Measurements from ENCODE around the gene ADAMTS6.

The ADAMTS6 gene

DNA sequence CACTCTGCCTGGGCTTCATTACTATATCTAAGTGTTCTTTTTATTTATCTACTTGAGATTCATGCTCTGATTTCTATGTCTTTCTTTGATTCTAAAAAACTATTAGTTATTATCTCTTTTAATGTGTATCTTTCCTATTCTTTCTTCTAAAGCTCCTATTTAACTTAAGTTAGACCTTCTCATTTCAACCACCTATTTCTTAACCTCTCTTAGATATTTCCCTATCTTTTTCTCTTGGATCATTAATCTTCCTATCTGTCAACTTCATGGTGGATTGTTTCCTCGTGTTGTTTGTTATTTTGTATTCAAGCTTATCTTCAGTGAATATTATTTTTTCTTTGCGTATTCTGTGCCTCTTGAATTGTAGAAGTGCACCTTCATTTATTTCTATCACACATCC is 202.1 kb downstream of the ADAMTS6 start:
- DNase-seq (ENCODE audit: low spot score) = no peak

DNA sequence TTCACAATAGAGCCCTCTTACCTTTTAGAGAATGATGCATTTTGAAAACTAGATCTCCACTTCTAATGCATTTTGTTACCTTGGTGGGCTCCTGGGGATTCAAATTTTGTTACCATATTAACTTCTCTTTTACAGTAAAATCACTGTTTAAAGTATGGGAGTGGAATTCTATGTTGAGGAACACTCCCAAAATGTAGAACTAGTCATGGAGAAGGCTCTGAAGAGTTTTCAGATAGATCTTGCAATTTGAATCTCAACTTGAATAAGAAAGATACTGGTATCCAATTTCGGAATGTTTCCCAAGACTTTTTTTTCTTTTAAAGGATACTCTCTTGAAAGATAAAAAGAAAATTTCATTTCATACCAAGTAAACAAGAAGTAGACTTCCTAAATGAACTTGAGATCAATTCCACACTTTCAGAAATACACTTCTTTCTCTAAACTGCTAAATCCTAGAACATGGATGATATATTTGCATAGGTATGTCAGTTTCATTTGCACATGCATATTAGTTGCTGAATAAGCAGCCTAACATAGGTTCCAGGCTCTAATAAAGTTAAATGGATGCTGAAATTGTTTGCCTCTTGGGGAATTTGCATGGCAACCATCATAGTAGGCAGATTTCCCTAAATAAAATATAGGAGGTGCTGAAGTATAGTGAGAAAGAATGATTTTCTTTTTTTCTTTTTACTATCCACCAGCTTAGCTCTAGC is 205.4 kb downstream of the ADAMTS6 start:
- DNase-seq (ENCODE audit: low spot score) = no peak

- DNase-seq (ENCODE audit: low spot score) = no peak
Observed at GRCh38 chr5:65271906-65272305, 209.8 kb downstream of the ADAMTS6 start.

- DNase-seq (ENCODE audit: low spot score) = no peak
Observed at GRCh38 chr5:65268525-65268924, 213.2 kb downstream of the ADAMTS6 start.

DNA sequence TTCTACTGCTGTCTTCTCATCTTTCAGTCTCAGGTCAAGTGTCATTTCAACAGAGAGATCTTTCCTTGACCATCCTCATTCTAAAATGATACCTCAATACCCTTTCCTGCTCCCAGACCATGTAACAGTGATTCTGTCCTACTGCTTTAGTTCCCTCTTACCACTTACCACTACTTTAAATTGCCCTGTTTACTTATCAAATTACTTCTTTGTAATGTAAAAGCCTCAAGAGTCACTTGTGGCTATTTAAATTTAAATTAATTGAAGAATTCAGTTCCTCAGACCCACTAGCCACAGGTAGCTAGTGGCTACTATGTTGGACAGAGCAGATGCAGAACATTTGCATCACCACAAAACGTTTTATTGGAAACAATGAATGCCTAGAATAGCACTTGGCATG is 217.3 kb downstream of the ADAMTS6 start:
- no peak for DNase-seq (ENCODE audit: low spot score)

GRCh38 chr5:65263321-65263720 is 218.4 kb downstream of the ADAMTS6 start:
- no peak for DNase-seq (ENCODE audit: low spot score)

- no peak for DNase-seq (ENCODE audit: low spot score)
Observed at GRCh38 chr5:65262649-65263059, 219.1 kb downstream of the ADAMTS6 start.

DNA sequence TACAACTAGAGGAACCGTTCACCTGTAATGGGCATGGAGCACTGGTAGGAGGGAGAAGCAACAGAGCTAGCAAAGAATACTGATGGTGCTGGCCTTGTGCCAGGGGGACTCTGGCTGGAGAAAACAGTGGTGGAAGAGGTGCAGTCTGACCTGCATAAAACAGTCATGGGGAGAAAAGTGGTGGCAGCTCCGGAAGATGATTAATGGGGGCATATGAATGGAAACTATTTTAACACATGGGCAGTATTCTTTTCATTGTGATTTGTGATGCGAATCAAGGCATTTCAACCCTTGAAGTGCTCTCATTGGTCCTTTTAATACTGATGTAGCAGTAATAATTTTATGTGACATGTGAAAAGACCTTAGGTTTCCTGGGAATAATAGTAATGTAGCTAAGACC is 219.6 kb downstream of the ADAMTS6 start:
- DNase-seq (ENCODE audit: low spot score) = no peak

DNA sequence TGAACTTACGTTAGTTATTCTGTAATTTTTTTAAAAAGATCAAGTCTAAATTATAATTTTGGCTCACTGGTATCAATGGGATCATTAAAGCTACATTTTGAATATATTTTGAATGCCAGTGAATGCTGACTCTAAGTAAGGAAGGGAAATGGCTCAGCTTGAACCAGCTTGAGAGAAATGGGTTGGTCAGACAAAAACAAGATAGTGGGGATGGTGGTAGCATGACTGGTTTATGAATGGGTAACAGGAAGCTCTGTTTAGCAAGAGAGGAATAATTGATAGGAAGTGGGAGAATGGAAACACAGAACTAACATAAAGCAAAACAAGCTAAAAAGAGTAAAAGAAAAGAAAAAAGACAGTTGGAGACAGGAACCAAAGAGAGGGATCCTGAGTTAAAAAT is 220.2 kb downstream of the ADAMTS6 start:
- no peak for DNase-seq (ENCODE audit: low spot score)

DNA sequence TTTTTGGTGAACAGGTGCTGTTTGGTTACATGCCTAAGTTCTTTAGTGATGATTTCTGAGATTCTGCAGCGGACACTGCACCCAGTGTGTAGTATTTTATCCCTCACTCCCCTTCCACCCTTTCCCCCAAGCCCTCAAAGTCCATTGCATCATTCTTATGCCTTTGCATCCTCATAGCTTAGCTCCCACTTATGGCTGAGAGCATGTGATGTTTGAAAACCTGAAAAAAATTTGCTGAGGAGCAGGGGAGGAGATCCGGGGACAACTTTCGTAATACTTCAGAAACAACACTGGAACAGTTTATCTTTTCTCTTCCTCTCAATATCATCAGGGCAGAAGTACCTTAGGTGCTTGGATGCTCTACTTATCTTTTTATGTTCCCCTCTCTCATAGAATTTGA is 226.4 kb downstream of the ADAMTS6 start:
- no peak for DNase-seq (ENCODE audit: low spot score)

GRCh38 chr5:65252977-65253376 is 228.7 kb downstream of the ADAMTS6 start:
- DNase-seq (ENCODE audit: low spot score) = no peak

GRCh38 chr5:65248896-65249295 is 232.8 kb downstream of the ADAMTS6 start:
- no peak for DNase-seq (ENCODE audit: low spot score)

DNA sequence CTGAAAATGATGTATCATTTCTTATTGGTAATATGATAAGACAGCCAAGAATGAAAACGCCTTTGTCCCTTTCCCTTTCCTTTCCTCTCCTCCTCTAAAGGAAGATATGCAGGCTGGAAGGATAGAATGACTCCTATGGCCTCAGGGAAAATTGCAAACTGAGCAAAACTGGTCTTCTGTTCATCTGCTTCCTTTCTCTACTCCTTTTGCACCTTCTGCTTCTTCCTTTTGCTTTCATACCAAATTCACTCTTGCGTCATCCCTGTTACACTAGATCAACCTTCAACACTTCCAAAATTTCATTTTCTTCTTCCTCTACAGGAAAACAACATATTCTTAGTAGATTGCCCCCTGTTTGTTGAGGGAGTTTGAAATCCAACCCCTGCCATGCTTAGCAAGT is 234.1 kb downstream of the ADAMTS6 start:
- no peak for DNase-seq (ENCODE audit: low spot score)

DNA sequence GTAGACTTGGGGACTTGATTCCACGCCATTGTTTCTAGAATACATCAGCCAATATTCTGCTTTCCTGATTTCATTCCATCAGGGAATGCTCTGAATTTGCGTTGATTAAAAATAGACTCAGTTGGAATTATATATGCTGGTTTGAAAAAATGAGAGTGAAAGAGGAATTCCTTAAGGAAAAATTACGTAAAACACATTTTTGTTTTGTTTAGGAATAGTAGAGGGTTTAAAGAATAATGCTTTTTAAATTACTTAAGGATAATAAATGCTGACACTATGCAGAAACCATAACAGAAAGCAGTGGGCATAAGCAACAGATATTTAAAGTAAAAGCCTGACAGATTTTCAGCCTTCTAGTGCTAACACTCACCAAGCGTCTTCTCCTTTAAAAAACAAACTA is 235.0 kb downstream of the ADAMTS6 start:
- DNase-seq (ENCODE audit: low spot score) = no peak

DNA sequence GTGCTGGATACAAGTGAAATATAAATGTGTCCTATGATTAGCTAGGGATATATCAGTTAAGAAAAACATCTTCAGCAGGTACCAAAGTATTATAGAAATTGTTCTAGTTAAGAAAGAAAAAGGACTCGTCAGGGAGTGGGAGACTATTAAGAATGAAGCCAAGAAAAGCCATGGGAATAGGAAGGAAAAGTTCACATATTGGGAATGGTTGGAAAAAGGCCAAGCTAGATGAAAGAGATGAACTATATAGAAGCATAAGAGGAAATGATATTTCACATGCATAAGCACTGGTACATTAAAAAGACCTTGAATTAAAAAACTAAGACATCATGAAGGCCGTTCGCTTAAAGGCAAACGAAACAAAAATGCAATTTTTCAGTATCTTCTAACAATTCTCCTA is 237.7 kb downstream of the ADAMTS6 start:
- no peak for DNase-seq (ENCODE audit: low spot score)

DNA sequence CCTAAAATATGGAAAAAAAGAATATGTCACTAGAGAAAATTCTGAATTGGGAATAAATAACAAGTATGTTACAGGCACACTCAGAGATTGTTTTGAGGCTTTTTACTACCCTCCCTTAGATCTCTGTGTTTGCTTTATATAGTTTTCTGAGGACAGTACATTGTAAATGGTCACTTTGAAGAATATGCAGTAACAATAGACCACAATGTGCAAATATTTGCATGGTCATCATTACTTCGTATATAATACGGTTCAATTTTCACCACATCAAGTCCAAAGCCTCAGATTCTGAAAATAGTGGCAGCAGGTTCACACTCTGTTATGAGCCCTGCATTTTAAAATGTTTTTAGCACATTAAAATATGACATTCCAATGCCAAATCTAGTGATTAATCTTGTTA is 238.6 kb downstream of the ADAMTS6 start:
- DNase-seq (ENCODE audit: low spot score) = no peak

- no peak for DNase-seq (ENCODE audit: low spot score)
Observed at GRCh38 chr5:65229841-65230240, 251.9 kb downstream of the ADAMTS6 start.

GRCh38 chr5:65213921-65214525 is 267.7 kb downstream of the ADAMTS6 start:
- peak; percentile 27 for DNase-seq (ENCODE audit: low spot score)

DNA sequence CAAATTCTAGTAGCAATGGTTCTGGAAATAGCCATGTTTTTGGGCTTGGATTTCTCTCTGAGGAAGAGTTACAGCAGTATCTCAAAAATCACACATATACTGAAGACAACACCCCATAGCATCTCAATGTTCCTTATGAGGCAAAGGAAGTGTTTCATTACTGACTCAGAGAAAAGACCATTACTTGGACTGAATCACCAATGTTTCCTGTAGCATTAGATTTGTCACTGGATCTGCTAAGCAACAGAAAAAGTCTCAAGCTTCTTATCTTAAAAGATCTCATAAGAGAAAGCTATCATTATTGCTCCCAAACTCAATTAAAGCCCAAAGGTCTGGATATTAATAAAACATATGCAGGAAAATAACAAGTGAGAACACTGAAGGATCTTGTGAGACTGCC is 272.4 kb downstream of the ADAMTS6 start:
- no peak for DNase-seq (ENCODE audit: low spot score)

DNA sequence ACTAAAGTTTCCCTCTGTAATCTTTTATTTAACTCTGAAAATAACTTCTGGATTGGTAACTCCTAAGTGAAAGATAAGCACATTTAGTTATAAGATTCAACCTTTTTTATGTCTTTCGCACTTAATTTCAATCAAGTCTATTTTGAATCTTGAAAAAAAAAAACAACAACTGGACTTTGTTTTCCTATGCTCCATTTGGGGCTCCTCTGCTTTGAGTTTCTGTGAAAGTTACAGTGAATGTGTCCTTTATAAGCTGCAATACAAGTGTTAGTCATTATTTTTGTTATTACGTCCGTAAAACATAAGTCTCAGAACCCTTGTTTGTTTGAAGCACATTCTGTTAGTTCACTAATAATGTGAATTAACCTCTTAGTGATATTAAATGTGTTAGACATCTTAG is 276.8 kb downstream of the ADAMTS6 start:
- DNase-seq (ENCODE audit: low spot score) = no peak

DNA sequence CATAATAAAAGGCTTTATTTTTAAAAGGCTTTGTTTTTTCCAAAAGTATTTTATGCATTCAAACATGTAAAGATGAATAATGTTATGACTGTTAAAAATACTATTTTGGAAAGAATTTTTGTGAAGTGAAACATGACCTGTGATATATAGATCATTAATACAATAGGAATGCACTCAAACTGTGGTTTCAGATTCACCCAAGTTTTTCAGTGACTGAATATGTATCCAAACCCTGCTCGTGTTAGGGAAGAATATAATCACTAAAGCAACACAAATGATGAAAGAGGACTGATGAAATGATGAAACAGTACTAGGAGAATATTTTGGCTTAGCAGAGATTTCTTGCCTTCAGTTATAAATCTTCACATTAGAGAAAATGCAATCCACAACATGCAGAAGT is 278.0 kb downstream of the ADAMTS6 start:
- no peak for DNase-seq (ENCODE audit: low spot score)

DNA sequence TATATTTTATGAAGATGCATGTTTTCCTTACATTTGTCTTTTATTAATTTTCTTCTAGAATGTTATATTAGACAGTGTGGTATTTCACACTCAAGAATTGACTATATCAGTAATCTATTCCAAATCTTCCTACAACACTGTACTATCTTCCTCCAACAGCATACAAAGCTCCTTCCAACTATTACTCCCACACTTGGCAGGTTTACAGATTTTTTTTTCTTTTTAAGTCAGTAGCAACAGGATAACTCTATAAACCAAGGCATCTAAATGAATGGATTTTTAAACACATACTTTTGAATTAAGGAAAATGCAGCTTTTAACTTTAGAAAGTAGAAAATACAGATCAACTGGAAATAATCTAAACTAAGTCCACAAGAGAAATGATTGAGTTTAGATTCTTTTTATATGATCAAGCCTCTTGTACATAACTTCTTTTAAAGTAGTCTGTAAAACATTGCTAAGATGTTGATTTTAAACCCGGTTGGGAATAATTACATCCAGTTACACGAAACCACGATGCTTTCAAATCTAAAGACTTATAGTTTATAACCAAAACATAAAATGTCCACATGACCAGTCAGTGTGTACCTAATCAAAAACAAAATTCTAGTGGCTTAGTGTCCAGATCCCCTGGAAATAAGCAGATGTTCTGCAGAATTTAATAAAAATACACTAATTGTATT is 281.6 kb downstream of the ADAMTS6 start:
- no peak for DNase-seq (ENCODE audit: low spot score)

DNA sequence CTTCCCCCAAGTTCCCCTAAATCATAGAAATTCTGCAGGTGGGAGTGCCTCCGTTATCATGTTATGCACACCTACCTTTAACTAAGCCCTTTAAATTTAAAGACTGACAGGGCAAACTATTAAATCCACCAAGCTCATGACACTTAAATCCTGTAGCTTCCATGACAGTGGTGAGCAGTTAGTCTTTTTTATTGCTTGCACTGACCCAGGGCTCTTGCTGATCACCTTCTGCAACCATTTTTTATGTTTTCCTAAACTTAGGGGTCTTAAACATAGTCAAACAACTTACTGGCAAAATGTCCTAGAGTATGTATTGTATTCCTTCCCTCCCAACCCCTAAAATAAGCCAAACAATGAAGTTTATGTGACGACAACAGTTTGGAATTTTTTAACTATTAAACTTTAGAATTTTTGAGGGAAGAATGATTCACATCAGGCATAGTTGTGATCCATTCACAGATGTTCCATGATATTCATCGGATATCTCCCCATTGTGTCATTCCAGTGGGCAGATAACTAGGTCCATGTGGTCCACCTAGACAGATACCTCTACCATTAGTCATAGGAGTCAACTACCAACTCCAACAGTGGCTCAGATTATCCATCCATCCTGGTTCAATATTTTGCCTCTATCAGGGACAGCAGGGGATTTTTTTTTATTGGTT is 283.1 kb downstream of the ADAMTS6 start:
- DNase-seq (ENCODE audit: low spot score) = no peak
